ENCODE results near the gene CAV1.

CAV1 gene

GRCh38 chr7:116557901-116558300 lies 33.1 kb downstream of the CAV1 start:
- no peak for DNase-seq (ENCODE audit: low spot score)

- no peak for DNase-seq (ENCODE audit: low spot score)
Observed at GRCh38 chr7:116560021-116560970, 35.5 kb downstream of the CAV1 start.

DNA sequence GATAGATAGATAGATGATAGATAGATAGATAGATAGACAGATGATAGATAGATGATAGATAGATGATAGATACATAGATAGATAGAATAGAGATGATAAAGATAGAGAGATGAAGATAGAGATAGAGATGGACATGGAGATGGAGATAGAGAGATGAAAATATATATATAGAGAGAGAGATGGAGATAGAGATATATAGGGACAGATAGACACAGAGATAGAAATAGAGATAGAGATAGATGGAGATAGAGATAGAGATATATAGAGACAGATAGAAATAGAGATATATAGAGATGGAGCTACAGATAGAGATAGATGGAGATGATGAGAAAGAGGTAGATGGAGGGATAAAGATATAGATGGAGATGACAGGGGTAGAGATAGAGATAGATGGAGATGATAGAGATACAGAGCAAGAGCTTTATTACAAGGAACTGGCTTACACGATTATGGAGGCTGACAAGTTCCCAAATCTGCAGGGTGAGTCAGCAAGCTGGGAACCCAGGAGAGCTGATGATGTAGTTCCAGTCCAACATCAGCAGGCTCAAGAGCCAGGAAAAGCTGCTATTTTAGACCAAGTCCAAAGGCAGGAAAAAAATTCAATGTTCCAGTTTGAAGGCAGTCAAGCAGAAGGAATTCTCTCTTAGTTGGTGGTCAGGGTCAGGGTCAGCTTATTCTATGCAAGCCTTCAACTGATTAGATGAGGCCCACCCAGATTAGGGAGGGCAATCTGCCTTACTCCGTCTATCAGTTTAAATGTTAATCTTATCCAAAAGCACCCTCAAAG lies 37.1 kb downstream of the CAV1 start:
- DNase-seq (ENCODE audit: low spot score), result no peak

GRCh38 chr7:116562529-116563121 lies 37.8 kb downstream of the CAV1 start:
- no peak for DNase-seq (ENCODE audit: low spot score)

DNA sequence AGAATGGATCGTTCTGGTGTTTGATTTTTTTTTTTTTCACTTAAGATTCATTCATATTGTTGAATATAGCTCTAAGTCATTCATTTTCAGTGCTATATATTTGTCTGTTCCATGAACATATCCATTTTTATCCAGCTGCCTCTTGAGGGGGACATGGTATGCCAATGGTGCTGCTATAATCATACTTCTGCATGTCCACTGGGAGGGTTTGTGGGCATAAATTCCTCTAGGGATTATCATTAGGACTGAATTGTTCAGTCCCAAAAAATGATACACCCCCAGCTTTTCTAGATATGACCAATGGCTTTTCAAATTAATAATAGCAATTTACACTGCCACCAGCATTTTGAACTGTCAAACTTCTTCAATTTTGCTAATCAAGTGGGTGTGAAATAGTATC lies 41.1 kb downstream of the CAV1 start:
- no peak for DNase-seq (ENCODE audit: low spot score)

- no peak for DNase-seq (ENCODE audit: low spot score)
Observed at GRCh38 chr7:116566666-116567065, 41.8 kb downstream of the CAV1 start.

GRCh38 chr7:116569737-116570136 lies 44.9 kb downstream of the CAV1 start:
- DNase-seq (ENCODE audit: low spot score), result no peak

GRCh38 chr7:116570306-116570705 lies 45.5 kb downstream of the CAV1 start:
- DNase-seq (ENCODE audit: low spot score), result no peak

DNA sequence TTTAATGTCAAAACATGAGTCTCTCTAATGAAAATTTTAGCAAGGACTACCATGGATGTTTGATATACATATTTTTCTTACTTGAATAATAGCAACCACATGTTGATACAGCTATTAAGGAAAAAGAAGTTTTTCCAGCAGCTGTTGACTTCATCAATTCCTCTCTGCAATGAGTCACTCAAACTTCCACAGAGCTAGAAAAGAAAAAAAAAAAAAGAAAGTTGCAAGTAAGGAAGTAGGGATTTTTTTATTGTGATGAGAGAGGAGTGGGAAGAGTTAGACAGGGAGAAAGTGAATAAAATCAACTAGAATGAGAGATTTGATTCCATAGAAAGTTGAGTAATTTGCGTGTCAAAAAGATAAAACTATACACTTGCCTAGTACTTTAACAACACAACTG lies 46.2 kb downstream of the CAV1 start:
- DNase-seq (ENCODE audit: low spot score), result no peak

GRCh38 chr7:116571552-116571951 lies 46.7 kb downstream of the CAV1 start:
- DNase-seq (ENCODE audit: low spot score), result no peak

DNA sequence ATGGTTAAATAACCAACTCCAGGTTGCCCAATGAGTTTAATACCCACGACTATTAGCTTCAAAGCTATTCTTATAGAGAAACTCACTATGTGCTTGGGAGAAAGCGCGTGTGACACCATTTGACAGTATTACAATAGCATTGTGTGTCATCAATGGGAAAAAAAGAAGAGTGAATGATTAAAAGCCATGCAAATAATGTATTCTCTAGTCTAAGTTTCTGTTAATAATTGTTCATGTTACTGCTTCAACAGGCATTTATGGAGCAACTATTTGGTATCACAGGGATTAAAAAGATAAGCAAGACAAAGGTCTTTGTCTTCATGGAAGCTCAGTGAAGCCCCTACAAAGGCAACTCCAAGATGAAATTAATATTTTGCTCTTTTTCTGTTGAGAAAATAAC lies 47.2 kb downstream of the CAV1 start:
- DNase-seq (ENCODE audit: low spot score), result no peak

GRCh38 chr7:116573541-116573940 lies 48.7 kb downstream of the CAV1 start:
- DNase-seq (ENCODE audit: low spot score), result no peak

DNA sequence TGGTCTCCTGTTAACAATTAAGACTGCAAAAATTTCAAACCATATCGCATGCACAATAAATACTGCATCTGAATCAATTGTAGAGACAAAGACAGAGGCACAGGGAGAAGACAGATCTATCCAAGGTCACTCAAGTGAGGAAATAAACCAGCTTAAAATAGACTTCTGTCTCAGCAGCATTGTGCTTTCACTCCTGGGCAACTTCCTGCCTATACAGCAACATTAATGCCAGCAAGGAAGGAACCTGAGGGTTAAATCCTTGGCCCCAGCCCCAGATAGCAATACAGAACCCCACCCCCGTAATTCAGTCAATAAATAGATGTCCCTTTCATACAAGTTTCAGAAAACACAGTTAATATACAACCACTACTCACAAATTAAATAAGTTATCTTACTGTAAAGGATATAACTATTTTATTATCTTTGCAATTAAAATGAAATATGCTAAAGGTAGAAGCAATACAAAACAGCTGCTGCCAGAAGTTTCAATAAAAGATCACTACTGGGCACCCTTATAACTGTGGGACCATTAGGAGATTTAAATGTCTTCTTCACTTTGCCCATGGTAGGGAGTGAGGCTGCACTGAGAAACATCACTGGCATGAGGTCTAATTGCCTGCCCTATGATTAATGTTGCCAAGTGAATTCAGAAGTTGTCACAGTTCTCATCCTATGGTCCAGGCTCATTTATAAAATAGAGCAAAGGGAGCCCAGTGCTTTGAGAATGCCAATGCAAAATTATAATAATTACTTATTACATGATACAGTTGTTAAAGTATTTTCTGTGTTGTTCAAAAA lies 49.4 kb downstream of the CAV1 start:
- no peak for DNase-seq (ENCODE audit: low spot score)

DNA sequence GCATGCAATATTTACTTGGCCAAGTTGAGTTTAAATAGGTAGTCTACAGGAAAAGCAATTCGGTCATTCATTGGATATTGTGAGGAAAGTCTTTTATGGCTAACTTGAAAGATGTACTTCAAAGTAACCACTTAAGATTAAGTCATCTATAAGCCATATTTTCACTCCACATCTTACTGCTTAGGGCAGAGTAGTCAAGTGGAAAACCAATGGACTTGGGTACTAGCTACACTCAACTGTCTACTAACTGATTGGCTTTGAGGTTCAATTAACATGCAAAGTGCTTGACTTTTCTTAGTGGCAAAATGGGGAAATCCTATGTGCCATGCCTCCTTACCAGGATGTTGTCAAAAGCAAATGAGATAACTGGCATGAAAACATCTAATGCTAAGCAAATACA lies 51.0 kb downstream of the CAV1 start:
- DNase-seq (ENCODE audit: low spot score), result no peak

DNA sequence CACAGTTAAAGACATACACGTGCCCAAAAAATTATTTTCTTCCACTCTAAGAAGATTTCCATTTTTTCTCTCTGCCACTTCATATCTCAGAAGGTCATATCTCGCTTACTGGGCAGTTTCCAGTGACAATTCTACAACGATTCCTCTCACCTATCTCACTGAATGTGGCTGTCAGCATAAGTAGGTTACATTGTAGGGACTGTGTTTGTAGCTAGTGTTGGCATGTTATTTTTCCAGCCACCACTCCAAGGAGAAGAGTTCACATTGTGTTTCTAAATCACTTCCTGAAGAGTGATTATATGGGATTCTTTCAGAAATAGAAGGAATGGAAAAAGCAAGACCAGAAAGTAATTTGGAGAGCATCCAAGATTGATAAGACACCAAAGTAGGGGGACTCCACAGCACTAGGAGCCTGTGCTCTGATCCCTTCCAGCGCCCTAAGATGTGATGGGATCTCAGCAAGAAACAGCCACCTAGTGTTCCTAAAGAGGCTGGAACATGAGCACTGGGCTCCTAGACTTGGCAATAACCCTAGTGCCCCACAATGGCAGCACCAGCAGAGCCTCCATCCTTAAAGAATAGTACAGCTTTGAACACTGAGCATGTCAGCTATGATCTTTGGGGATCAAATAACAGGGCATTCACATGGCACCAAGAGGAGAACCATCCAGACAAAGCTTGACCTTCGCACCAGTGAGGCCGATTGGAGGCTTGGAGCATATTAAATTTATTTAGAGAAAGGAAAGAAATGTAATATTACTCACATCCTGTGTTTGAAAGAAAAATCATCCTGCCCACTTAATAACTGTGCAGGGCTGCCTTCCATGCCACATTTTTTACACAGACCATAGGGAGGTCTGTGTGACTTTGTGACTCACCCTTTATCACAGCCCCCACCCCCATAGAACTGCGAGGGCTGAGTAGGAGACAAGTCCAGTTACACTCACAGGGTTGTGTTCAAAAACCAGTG lies 51.8 kb downstream of the CAV1 start:
- no peak for DNase-seq (ENCODE audit: low spot score)

DNA sequence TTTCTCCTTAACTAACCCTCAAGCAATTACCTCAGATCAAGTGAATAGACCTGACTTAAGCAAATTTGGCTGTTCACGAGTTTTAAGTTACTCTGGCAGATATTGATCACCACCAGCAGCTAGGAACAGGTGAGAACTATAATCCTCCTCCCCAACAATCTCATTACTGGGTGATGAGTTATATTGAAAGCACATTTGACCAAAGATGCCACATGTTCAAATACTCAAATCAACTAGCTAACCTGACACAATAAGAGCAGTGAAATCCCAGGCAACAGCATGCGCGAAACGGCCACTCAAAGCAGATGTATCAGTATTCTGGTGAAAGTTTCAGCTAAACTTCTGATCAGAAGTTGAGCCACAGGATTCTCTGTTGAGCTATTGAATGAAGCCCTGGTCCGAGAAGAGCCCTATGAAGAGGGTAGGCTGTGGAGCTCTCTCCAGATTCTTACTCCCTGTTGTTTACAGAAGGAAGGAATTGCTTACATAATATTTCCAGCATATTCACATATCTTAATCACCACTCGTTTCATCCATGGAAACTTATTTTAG lies 52.6 kb downstream of the CAV1 start:
- no peak for DNase-seq (ENCODE audit: low spot score)

- no peak for DNase-seq (ENCODE audit: low spot score)
Observed at GRCh38 chr7:116578526-116578925, 53.7 kb downstream of the CAV1 start.

- no peak for DNase-seq (ENCODE audit: low spot score)
Observed at GRCh38 chr7:116579322-116579721, 54.5 kb downstream of the CAV1 start.

DNA sequence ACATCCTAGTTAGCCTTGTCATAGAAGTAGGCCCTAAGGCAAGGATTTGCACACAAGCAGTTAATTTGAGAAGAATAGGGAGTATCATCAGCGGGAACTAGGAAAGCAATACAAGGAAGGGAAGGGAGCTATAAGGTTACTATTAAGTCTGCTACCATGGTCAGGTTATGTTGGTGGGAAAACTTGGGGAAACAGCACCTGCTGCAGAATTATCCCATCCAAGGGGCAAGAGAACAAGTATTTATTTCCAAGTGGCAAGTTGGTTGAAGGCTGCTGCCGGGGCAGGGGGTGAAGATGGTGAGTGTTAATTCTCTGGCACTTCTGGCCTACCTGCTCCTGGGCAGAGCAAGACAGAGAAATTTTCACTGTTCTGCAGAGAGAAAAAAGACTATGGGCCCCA lies 55.0 kb downstream of the CAV1 start:
- no peak for DNase-seq (ENCODE audit: low spot score)

GRCh38 chr7:116582164-116582732 lies 57.4 kb downstream of the CAV1 start:
- DNase-seq (ENCODE audit: low spot score), result no peak
